NB4 (cell line): ENCODE results near the gene ASB8.

Source experiments
- DNase-seq: peaks from one replicate; pipeline ENCODE4 v3.0.0; 2010; ENCODE audit warnings: low read depth
- H3K4me3 ChIP-seq: one replicate; pipeline ENCODE4 v1.5.1; 2011; ENCODE audit warnings: mild to moderate bottlenecking, low read depth, low read length, moderate library complexity
- CTCF ChIP-seq: IDR thresholded peaks from one replicate; pipeline ENCODE4 v1.5.1; 2012; ENCODE audit warnings: low read depth, low read length
- MAX ChIP-seq: IDR thresholded peaks from 2 replicates; pipeline ENCODE4 v1.6.1; 2011; ENCODE audit warnings: low read depth, low read length
- MYC ChIP-seq: IDR thresholded peaks from 2 replicates; pipeline ENCODE4 v1.6.1; 2011; ENCODE audit warnings: low read depth, low read length
- POLR2A ChIP-seq: IDR thresholded peaks from 2 replicates; pipeline ENCODE4 v1.6.1; 2011; ENCODE audit warnings: mild to moderate bottlenecking; ENCODE audit not compliant: insufficient read length; ENCODE audit errors: extremely low read depth

ASB8 gene

GRCh38 chr12:48142818-48143674 is 14.3 kb downstream of the ASB8 start:
- H3K4me3 ChIP-seq: no peak overlapping the region
- no peak for TF ChIP-seq CTCF
- no peak for TF ChIP-seq MAX
- TF ChIP-seq POLR2A: no peak
- TF ChIP-seq MYC: no peak
- no peak for DNase-seq

- no peak for DNase-seq
- TF ChIP-seq POLR2A (no peak), MAX (no peak), MYC (no peak), CTCF (no peak)
- no peak overlapping the region for H3K4me3 ChIP-seq
Observed at GRCh38 chr12:48135027-48135426, 22.3 kb downstream of the ASB8 start.

GRCh38 chr12:48132826-48133225 is 24.5 kb downstream of the ASB8 start:
- DNase-seq: no peak
- TF ChIP-seq POLR2A: no peak
- TF ChIP-seq MYC: no peak
- TF ChIP-seq MAX: no peak
- no peak for TF ChIP-seq CTCF
- no peak overlapping the region for H3K4me3 ChIP-seq

GRCh38 chr12:48131517-48131916 is 25.8 kb downstream of the ASB8 start:
- DNase-seq: no peak
- no peak overlapping the region for H3K4me3 ChIP-seq
- TF ChIP-seq MAX: no peak
- no peak for TF ChIP-seq MYC
- no peak for TF ChIP-seq CTCF
- TF ChIP-seq POLR2A: no peak

- no peak for DNase-seq
- no peak for TF ChIP-seq MAX
- TF ChIP-seq POLR2A: no peak
- no peak for TF ChIP-seq CTCF
- no peak for TF ChIP-seq MYC
- H3K4me3 ChIP-seq: no peak overlapping the region
Observed at GRCh38 chr12:48129376-48129775, 27.9 kb downstream of the ASB8 start.

GRCh38 chr12:48128800-48129199 is 28.5 kb downstream of the ASB8 start:
- no peak for TF ChIP-seq CTCF
- TF ChIP-seq MYC: no peak
- no peak for TF ChIP-seq POLR2A
- no peak for TF ChIP-seq MAX
- no peak for DNase-seq
- no peak overlapping the region for H3K4me3 ChIP-seq
